Osteocyte (in vitro differentiated cells): ENCODE measurements around the gene BACH2. TPM values are rescaled to one million over a fixed set of nuclear protein-coding genes. Genes with fewer than 3 reads are reported as not detected.

ENCODE experiments used
- DNase-seq: peaks from one replicate; pipeline ENCODE4 v3.0.0; 2021; ENCODE audit warnings: mixed read lengths; ENCODE audit not compliant: unreplicated experiment; ENCODE audit errors: extremely low spot score
- H3K27ac Mint-ChIP-seq: one replicate; pipeline ENCODE4 v1.8.0; 2021; ENCODE audit warnings: mild to moderate bottlenecking, mixed read lengths; ENCODE audit not compliant: unreplicated experiment
- H3K27me3 Mint-ChIP-seq: one replicate; pipeline ENCODE4 v1.8.0; 2021; ENCODE audit warnings: mixed read lengths; ENCODE audit not compliant: unreplicated experiment
- H3K36me3 Mint-ChIP-seq: one replicate; pipeline ENCODE4 v1.8.0; 2021; ENCODE audit warnings: mixed read lengths; ENCODE audit not compliant: unreplicated experiment
- H3K4me1 Mint-ChIP-seq: one replicate; pipeline ENCODE4 v1.8.0; 2021; ENCODE audit warnings: mixed read lengths; ENCODE audit not compliant: unreplicated experiment
- H3K4me3 Mint-ChIP-seq: one replicate; pipeline ENCODE4 v1.8.0; 2021; ENCODE audit warnings: mild to moderate bottlenecking, moderate library complexity, mixed read lengths; ENCODE audit not compliant: unreplicated experiment
- H3K9me3 Mint-ChIP-seq: one replicate; pipeline ENCODE4 v1.8.0; 2021; ENCODE audit warnings: mixed read lengths; ENCODE audit not compliant: unreplicated experiment
- total RNA-seq: library from RNA; stranded (reverse); gene quantifications from 2 replicates; pipeline ENCODE4 v1.2.1, GENCODE V29; 2021
- TF ChIP-seq, protein P1 (sequence below): fragments of 200-600 bp; sonication (generic); IDR thresholded peaks from 2 replicates; pipeline ENCODE4 v1.5.0; 2021; ENCODE audit warnings: antibody characterized with exemption, mild to moderate bottlenecking, moderate library complexity

Gene BACH2
- total RNA-seq, 1 donor from 2014 or later = 1.6 TPM

DNA sequence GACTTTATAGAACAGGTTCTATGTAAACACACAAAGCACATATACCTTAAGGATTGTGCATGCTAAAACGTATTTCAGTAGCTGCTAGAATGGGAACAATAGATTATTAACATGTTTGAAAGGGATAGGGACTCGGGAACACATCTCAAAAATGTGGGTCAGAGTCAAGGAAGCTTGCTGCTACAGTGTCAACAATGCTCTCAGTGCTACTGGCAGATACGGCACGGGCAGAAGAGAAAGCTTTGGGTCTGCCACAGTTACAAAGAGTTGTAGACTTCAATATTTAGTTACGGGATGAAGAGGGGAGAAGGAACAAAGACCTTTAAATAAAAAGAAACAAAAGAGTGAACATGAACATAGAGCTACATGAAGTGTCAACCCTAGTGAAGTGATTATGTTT lies 170.5 kb downstream of the BACH2 start:
- H3K36me3 Mint-ChIP-seq = no peaks in the 10 kb centered on the region
- no peak overlapping the region for H3K27ac Mint-ChIP-seq
- no peak overlapping the region for H3K4me3 Mint-ChIP-seq
- TF ChIP-seq, protein P1, sequence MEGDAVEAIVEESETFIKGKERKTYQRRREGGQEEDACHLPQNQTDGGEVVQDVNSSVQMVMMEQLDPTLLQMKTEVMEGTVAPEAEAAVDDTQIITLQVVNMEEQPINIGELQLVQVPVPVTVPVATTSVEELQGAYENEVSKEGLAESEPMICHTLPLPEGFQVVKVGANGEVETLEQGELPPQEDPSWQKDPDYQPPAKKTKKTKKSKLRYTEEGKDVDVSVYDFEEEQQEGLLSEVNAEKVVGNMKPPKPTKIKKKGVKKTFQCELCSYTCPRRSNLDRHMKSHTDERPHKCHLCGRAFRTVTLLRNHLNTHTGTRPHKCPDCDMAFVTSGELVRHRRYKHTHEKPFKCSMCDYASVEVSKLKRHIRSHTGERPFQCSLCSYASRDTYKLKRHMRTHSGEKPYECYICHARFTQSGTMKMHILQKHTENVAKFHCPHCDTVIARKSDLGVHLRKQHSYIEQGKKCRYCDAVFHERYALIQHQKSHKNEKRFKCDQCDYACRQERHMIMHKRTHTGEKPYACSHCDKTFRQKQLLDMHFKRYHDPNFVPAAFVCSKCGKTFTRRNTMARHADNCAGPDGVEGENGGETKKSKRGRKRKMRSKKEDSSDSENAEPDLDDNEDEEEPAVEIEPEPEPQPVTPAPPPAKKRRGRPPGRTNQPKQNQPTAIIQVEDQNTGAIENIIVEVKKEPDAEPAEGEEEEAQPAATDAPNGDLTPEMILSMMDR = no peak
- H3K9me3 Mint-ChIP-seq = no peaks in the 10 kb centered on the region
- no peaks in the 10 kb centered on the region for H3K27me3 Mint-ChIP-seq
- no peaks in the 10 kb centered on the region for H3K4me1 Mint-ChIP-seq
- no peak for DNase-seq

DNA sequence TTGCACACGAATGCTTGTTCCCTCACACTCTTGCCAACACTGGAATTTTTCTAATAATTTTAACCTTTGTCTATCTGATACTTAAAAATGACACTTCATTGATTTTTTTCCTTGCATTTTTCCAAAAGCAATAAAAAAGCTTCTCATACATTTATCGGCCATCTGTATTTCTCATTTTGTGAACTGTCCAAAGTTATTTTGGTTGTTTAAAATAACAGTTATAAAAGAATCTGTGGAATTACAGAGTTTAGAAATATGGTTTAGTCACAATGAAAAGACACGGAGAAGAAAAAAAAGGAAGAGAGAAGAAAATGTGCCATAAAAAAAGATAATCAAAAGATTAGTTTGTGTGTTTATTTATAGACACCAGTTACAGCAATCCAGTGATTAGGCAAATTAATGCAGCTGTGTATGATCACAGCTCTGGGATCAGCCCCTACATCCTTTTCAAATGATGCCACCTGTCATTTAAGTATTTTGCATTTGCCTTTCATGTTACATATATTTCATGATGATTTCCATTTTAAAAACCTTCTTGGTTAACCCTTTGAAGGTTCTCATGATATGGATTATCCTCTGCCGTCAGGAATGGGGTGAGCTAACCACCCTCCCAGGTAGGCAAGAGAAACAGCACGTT lies 171.7 kb downstream of the BACH2 start:
- Mint-ChIP-seq H3K4me1 (no peaks in the 10 kb centered on the region), H3K36me3 (no peaks in the 10 kb centered on the region), H3K27ac (no peak overlapping the region), H3K9me3 (no peaks in the 10 kb centered on the region), H3K4me3 (no peak overlapping the region), H3K27me3 (no peaks in the 10 kb centered on the region)
- TF ChIP-seq, protein P1 = no peak
- DNase-seq = no peak

GRCh38 chr6:90123831-90124230 lies 172.8 kb downstream of the BACH2 start:
- H3K27ac Mint-ChIP-seq = no peak overlapping the region
- DNase-seq = no peak
- TF ChIP-seq, protein P1 = no peak
- no peaks in the 10 kb centered on the region for H3K9me3 Mint-ChIP-seq
- H3K4me1 Mint-ChIP-seq = no peaks in the 10 kb centered on the region
- H3K36me3 Mint-ChIP-seq = no peaks in the 10 kb centered on the region
- no peak overlapping the region for H3K4me3 Mint-ChIP-seq
- H3K27me3 Mint-ChIP-seq = no peaks in the 10 kb centered on the region

DNA sequence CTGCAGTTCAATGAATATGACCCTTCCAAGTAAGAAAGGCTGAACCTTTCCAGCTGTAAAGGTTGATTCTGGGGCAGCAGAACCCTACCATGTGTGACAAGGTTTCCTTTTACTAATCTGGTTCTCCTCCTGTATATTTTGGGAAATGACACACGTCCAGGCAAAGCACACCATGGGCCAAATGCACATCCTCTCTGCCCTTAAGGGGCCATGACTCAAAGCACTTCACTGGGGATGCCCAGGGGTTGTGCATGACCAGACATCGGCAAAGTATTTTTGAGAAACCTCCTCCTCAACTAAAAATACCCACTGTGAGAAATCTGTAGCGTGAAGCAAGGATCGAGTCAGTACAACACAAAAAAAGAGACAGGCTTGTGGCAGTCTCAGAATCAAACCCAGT lies 174.7 kb downstream of the BACH2 start:
- no peak overlapping the region for H3K4me3 Mint-ChIP-seq
- no peaks in the 10 kb centered on the region for H3K36me3 Mint-ChIP-seq
- no peaks in the 10 kb centered on the region for H3K27me3 Mint-ChIP-seq
- no peak for DNase-seq
- no peaks in the 10 kb centered on the region for H3K4me1 Mint-ChIP-seq
- TF ChIP-seq, protein P1 = no peak
- H3K9me3 Mint-ChIP-seq = no peaks in the 10 kb centered on the region
- H3K27ac Mint-ChIP-seq = no peak overlapping the region

DNA sequence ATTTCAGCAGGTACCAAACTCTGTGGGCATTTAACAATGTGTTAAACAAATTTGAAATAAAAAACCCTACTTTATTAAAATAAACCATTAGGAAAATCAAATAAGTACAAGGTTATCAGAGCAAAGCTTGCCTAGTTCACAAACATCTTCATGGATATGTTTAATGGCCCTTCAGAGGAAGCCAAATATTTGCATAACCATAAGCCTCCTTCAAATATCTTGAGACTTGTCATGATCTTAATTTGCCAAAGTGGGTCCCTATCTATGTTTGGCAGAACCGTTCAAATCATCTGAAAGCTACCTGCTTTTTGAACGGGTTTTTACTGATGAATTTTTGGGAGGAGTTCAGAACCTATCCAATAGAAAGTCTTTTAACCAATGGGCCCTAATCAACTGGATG lies 176.3 kb downstream of the BACH2 start:
- Mint-ChIP-seq H3K36me3 (no peaks in the 10 kb centered on the region), H3K27me3 (no peaks in the 10 kb centered on the region), H3K4me3 (no peak overlapping the region), H3K9me3 (no peaks in the 10 kb centered on the region), H3K27ac (no peak overlapping the region), H3K4me1 (no peaks in the 10 kb centered on the region)
- DNase-seq = no peak
- TF ChIP-seq, protein P1 = no peak
